Activated gamma-delta T cell treated with anti-CD3 and anti-CD28 coated beads, Interleukin-2, amount 50 U/mL, for 16 hours (primary cell): ENCODE measurements around the gene C2orf42.
"Not testable (repeated sequence)": the region's sequence is repeated elsewhere in the genome, so short reads cannot be mapped to it uniquely, and the experiment has no call there.

Experiments
- DNase-seq: peaks from one replicate; pipeline ENCODE4 v3.0.0-alpha.2; 2020; ENCODE audit warnings: low read depth

Gene C2orf42

DNA sequence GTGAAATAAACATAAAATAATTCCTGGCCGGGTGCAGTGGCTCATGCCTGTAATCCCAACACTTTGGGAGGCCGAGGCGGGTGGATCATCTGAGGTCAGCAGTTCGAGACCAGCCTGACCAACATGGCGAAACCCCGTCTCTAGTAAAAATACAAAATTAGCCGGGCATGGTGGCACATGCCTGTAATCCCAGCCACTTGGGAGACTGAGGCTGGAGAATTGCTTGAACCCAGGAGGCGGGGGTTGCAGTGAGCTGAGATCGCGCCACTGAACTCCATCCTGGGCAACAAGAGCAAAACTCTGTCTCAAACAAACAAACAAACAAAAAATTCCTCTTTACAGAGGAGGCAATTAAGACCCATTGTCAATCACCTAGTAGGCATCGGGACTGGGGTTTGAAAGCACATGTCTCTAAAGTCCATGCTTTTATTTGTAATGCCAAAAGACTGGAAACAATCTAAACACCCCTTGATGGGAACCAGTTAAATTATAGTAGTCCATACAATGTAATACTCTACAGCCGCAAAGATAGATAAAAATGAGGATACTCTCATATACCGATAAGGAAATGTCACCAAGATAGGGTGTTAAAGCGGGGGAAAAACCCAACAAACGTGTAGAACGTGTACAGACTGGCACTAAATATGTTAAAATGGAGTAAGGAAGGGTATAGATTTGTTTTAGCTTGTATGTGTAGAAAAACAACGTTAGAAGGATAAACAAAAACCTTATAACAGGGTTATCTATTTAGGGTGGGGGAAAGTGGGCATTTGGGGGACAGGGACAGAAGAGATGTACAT, 59.3 kb downstream of the C2orf42 start:
- not testable (repeated sequence) for DNase-seq

DNA sequence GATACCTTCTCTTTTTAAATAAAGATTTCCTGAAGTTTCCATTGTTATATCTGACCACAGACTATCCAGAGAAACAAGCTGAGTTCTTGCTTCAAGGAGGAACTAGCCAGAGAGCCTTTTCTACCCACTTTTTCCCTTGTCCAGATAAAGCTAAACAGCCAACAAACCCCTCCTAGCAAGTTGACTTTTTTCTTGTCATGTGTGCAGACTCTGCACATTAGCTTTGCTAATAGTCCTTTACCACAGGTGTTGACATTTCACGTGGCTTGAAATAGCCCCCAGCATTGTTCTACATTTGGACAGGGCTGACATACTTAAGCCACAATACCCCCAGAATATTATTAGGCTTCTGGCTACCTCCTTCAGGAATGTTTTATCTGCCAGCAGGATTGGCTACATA, 62.8 kb downstream of the C2orf42 start:
- DNase-seq, result no peak

DNA sequence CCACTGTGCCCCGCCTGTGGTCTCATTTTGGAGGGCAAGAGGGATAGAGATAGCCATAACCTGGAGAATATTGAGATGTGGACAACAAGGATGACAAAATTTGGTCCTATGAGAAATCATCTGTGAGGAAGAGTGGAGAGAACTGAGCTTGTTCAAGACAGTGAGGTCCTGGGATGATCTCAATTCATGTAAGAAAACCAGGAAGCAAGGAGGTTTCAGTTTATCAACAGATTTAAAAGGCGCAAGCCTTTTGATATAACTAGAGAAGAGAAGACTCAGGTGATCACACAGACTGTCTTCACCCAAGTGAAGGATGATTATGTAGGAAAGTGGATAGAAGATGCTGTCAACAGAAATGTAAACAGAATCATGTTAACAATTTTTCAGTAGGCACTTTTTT, 64.4 kb downstream of the C2orf42 start:
- no peak for DNase-seq

DNA sequence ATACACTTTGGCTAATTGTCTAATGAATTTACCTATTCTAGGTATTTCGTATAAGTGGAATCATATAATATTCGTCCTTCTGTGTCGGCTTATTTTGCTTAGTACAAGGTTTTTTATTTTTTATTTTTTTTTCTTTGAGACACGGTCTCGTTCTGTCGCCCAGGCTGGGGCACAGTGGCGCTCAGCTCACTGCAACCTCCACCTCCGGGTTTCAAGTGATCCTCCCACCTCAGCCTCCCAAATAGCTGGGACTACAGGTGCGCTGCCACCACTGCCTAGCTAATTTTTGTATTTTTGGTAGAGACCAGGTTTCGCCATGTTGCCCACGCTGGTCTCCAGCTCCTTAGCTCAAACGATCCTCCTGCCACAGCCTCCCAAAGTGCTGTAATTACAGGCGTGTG, 65.3 kb downstream of the C2orf42 start:
- no peak for DNase-seq

DNA sequence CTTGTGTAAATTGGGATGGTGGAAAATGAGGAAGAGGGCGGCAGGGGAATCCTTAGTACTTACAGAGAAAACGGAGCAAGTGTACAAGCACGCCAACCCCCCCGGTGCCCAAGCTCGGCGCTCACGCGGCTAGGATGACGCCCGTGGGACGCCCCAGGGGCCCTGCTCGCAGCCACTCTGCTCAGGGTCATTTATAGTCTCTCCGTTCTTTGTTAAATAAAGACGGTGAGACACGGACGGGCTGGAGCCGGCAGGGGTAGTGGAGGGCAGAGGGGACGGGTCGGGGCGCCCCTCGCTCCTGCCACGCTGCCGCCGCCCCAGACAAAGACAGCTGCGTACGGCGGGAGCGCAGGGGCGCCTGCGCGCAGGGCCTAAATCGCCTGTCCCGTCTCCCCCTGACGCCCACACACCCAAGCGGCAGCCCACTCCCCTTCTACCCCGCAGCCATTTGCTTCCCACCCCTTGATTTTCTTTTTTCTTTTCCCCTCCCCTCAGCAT, 65.8 kb downstream of the C2orf42 start:
- DNase-seq, result no peak

DNA sequence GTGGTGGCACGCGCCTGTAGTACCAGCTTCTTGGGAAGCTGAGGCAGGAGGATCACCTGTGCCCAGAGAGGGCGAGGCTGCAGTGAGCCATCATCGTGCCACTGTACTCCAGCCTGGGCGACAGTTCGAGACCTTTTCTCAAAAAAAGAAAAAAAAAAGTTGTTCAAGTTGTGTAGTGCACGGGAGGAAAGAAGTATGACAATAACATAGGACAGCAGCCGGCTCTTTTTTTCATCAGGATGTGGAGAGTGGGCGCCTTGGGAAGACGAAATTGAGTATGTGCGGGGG, 67.0 kb downstream of the C2orf42 start:
- no peak for DNase-seq

DNA sequence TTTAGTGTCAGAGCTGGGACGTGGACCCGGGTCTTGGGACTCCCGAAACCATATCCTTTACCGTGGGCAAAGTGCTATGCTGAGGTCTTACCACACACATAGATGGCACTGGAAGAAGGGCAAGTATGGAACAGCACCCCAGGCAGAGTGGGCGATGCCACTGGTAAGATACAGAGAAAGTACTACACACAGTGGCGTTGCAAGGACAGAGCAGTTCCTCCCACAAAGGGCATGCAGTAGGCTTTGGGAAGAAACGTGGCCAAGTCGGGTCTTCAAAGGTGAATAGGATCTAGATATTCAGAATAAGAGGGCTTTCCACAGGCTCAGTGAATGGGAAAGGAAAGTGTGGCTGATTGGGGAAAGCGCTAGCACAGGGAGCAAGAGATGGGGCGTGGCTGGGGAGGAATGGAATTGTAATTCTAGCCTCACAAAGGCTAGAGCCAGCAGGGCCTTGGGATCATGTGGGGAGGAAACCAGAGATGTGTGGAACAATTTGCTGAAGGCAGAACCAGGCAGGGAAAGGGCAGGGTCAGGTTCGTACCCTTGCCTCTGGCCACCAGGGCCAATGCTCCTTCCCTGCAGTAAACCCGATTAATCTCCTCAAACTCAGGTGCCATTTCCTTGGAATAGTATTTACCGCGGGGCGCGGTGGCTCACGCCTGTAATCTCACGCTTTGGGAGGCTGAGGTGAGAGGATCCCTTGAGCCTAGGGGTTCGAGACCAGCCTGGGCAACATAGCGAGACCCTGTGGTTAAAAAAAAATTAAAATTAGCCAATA, 67.6 kb downstream of the C2orf42 start:
- DNase-seq, result no peak

DNA sequence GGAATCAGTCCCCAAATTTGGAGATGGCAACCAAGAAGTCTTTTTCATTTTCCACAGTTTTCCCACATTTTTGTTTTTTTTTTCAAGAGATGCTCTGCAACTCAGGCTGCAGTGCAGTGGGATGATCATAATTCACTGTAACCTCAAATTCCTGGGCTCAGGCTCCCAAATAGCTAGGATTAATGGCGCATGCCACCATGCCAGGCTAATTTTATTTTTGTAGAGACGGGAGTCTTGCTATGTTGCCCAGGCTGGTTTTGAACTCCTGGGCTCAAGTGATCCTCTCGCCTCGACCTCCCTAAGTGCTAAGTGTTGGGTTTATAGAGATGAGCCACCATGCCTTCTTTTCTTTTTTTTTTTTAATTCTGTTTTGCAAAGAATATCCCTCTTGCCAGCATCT, 68.3 kb downstream of the C2orf42 start:
- no peak for DNase-seq

DNA sequence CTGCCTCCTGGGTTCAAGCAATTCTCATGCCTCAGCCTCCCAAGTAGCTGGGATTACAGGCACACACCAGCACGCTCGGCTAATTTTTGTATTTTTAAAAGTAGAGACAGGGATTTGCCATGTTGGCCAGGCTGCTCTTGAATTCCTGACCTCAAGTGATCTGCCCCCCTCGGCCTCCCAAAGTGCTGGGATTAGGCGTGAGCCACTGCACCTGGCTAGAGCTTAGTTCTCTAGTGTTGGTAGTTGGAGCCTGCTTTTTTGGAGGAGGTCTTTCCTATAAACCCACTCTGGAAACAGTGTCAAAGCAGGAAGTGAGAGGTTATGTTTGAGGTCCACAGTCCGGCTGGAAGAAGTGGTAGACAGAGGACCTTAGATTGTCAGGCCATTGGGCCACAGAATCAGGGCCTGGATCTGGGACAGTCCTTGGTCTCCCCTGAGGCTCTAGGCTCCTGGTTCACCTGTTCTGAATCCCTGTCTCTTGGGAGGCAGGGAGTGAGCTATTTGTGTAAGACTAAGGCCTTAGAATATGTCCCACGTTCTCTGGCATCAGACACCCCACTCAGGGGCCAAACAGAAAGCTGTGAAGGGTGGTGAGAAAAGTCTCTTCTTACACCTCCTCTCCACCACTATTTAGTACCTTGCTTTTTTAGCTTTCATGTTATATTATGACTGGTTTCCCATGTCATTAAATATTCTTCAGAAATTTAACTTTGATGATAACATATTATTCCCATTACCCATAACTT, 69.0 kb downstream of the C2orf42 start:
- DNase-seq, result no peak

DNA sequence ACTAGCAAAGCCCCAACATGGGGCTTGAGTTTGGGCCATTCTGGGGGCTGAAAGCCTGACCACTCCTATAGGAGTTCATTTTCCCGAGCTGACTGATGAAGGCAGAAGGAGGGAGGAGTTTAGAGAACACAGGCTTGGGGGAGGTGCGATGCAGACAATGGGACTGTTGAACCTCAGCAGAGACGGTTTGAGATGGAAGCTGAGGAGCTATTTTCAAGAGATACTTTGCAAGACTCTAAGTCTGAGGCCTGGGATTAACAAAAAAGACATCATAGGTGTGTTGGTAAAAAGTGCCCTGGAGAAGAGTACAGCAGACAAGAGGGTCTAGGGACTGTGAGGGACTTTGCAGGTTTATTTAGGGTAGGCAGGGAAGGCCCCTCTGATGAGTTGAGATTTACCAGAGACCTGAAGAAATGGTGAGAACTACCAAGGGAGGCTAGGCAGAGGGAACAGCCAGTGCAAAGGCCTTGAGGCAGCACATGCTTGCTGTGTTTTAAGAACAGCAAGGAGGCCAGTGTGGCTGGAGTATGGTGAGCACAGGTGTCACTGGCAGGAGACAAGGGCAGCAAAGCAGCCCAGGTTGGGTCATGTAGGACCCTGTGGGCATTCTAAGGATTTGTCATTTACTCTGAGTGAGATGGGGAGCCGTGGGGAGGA, 71.9 kb downstream of the C2orf42 start:
- DNase-seq, result no peak

DNA sequence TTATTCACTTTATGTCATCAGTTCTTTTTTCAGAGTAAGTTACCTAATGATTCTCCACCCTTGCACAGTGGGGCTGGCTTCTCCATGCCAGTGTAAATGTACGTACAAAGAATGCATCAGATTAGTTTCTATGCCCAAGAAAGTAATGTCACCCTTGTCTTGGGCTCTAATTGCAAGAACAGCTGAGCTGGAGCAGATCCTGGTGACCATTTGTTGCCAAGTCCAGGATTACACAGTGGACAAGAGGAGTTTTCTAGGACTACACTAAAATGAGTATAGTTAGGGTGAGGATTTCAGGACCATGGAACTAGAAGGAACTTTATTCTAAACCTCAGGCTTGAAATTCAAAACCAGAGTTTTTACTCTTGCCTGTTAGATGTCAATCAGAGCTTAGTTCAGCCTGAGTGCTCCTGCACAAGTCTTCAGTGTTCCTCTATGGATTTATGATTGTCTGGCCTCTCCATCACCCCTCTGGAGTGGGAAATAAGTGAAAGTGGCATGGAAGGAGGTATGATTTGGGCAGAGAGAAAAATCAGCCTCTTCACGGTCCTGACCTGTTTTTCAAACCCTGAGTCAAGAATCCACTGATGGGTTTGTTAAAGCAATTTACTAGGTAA, 73.8 kb downstream of the C2orf42 start:
- DNase-seq, result no peak

DNA sequence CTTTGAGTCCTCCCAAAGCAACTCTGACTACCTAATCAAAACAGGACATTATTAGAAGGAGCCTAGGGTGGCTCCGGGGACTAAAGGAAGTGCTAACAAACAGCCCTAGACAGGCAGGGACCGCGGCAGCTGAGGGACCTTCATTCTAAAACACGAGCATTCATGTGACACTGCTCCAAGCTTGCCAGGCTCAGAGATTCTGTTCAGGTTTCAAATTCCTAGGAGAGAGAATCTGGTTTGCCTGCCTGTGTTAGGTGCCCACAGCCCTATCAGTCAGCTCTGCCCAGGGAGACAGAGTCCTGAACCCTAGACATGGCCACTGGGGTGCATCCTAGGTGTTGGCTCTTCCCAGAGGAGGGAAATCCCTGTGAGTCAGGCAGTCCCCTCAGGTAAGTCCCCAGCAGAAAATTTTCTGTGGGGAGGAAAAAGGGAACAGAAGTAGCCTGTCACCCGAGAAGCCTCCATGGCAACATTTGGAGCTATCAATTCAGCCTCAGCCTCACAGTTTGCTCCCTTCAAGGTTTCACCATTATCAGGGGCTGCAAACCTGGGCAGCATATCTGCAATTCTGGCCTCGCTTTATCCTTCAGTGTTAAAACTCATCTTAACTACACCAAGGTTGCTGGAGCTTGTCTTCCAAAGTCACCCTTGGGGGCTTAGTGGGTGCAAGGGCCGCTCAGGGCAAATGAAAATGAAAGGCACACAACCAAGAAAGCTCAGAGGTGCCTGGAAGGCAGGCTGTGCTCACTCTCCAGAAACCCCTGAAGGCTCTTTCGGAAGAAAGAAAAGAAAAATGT, 75.0 kb downstream of the C2orf42 start:
- no peak for DNase-seq

DNA sequence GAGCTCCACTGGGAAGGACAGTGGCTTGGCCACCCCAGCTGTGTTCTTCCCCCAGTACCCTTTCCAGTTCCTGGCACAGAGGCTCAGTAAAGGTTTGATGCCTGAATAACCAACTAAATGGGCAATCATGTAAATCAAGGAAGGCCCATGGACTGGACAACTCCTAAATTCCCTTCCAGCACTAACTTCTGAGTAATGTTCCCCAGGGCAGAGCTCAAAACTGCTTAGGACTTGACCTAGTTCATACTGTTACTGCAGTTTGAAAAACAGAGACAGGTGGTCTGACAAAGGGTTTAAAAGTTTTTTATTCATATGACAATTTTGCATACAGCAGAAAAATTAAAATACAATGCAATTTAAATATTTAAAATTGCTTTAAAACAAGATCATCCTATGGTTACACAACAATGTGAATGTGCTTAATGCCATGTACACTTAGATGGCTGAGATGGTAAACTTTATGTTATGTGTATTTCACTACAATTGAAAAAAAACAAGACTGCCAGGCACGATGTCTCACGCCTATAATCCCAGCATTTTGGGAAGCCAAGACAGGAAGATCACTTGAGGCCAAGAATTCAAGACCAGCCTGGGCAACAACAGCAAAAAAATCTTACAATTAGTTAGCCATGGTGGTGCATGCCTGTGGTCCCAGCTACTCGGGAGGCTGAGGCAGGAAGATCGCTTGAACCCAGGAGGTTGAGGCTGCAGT, 77.3 kb downstream of the C2orf42 start:
- DNase-seq, result no peak

DNA sequence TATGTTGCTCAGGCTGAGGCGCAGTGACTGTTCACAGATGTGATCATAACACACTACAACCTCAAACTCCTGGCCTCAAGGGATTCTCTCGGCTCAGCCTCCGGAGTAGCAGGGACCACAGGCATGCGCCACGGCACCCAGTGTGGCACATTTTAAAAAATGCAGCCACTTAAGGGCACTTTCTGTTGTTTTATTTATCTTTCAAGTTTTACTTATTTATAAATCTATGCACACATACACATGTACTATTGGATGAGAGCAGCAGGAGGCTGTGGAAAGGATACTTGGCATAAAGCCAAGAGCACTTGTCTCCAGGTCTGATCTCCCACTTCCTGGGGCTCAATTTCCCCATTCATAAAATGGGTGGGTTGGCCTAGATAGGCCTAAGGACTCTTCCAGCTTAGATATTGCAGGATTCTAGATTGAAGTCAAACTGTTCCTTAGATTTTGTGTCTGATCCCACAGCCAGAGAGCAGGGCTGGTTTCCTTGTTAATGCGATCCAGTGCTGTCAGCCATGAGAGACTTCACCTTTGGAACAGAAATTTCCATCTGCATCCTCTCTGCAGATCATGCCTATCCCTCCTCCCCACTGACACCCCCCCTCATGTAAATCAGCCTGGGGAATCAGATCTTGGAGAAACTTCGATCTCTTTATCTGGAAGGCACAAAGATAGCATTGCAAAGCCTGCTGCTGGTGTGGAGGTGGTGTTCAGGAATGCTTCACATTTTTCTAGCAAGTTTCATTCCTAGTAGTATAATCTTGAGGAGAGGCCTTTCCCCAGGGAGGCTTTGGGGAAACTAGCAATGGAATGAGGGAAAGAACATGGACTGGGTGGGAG, 78.8 kb downstream of the C2orf42 start:
- DNase-seq, result no peak

DNA sequence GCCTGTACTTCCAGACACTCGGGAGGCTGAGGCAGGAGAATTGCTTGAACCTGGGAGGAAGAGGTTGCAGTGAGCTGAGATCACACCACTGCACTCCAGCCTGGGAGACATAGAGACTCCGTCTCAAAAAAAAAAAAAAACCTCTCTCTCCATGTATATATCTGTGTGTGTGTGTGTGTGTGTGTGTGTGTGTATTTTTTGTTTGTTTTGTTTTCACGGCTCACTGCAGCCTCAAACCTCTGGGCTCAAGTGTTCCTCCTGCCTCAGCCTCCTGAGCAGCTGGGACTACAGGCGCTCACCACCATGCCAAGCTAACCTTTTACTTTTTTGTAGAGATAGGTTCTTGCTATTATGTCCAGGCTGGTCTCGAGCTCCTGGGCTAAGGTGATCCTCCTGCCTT, 80.4 kb downstream of the C2orf42 start:
- DNase-seq, result not testable (repeated sequence)

DNA sequence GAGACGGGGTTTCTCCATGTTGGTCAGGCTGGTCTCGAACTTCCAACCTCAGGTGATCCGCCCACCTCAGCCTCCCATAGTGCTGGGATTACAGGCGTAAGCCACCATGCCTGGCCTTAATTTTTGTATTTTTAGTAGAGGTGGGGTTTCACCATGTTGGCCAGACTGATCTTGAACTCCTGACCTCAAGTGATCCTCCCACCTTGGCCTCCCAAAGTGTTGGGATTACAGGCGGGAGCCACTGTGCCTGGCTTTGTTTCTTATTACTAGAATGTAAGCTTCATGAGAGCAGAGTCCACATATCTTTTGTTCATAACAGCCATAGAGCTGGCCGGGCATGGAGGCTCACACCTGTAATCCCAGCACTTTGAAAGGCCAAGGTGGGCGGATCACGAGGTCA, 84.7 kb downstream of the C2orf42 start:
- not testable (repeated sequence) for DNase-seq

DNA sequence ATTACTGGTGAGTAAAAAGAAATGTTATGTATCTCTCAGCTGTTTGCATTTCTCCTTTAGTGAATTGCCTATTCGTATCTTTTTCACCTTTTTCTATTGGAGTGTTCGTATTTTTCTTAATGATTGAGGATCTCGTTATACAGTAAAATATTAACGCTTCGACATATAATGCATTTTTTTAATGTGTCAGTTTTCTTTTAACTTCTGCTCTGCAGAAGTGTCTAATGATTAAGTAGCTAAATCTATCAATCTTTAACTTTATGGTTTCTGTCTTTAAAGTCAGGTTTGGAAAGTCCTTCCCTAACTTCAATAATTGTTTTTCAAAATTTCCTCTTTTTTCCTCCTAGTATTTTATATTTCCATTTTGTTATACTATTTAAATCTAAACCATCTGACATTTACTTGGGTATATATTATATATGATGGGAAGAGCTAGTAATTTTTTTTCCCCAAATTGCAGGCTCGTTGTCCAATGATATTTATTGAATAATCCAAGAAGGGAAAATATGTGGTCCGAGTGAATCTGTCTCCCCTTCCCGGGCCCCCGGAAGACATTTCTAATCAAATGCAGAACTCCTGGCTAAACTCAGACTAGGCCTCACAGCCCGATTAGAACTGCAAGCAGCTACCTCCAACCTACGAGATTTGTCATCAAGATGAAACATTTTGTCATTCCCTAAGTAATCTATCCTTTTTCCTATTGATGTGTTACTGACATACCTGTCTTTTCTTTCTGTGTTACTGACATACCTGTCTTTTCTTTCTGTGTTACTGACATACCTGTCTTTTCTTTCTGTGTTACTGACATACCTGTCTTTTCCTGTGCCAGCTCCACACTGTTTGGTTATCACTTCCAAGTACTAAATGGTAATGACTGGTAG, 86.3 kb downstream of the C2orf42 start:
- no peak for DNase-seq

DNA sequence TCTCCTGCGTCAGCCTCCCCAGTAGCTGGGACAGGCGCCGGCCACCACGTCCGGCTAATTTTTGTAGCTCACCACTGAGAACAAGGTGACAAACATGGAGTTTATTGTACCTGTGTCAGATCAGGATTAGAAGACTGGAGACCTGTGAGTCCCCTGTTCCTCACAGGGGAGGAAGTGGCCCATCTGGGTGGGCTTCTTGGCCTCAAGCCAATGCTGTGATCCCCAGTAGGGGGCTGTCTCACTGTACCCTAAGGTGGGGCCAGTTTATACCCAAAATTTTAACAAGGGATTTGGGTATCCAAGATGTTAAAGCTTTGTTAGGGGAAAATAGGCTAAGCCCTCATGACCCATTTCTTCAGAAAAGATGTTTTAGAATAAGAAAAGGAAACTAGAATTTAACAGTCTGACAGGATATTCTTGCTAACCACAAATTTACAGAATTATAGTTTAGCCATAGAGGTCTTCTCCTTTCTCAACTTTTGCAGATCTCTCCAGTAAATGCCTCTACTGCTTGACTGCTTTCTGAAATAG, 87.2 kb downstream of the C2orf42 start:
- no peak for DNase-seq
